Measurements from ENCODE around the gene UBE2N.

The UBE2N gene

DNA sequence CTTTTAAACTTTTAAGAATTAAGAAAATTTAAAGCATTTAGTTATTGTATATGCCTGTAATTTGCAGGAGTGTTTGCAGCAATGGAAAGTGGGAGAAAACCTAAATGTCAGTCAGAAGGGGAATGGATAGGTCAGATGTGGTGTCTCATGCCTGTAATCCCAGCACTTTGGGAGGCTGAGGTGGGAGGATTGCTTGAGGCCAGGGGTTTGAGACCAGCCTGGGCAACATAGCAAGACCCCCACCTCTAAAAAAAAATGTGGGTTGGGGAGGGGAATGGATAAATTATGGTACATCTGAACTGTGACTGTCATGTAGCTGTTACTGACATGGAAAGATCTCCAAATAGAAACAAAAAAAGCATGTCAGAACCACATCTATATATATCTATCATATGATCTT is 27.6 kb upstream of the UBE2N start:
- Mint-ChIP-seq H3K9me3 (no peaks in the 10 kb centered on the region), H3K27ac (no peak overlapping the region), H3K4me1 (peaks cover 31% of the 10 kb centered on the region), H3K36me3 (ENCODE audit: low read depth) (peaks cover 40% of the 10 kb centered on the region), H3K4me3 (peak overlapping the region; percentile 96), H3K27me3 (ENCODE audit: low read depth, poor library complexity) (no peaks in the 10 kb centered on the region)
- TF ChIP-seq, protein P1, sequence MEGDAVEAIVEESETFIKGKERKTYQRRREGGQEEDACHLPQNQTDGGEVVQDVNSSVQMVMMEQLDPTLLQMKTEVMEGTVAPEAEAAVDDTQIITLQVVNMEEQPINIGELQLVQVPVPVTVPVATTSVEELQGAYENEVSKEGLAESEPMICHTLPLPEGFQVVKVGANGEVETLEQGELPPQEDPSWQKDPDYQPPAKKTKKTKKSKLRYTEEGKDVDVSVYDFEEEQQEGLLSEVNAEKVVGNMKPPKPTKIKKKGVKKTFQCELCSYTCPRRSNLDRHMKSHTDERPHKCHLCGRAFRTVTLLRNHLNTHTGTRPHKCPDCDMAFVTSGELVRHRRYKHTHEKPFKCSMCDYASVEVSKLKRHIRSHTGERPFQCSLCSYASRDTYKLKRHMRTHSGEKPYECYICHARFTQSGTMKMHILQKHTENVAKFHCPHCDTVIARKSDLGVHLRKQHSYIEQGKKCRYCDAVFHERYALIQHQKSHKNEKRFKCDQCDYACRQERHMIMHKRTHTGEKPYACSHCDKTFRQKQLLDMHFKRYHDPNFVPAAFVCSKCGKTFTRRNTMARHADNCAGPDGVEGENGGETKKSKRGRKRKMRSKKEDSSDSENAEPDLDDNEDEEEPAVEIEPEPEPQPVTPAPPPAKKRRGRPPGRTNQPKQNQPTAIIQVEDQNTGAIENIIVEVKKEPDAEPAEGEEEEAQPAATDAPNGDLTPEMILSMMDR (IDR thresholded peaks at IDR 0.05): no peak
- no peak for DNase-seq

DNA sequence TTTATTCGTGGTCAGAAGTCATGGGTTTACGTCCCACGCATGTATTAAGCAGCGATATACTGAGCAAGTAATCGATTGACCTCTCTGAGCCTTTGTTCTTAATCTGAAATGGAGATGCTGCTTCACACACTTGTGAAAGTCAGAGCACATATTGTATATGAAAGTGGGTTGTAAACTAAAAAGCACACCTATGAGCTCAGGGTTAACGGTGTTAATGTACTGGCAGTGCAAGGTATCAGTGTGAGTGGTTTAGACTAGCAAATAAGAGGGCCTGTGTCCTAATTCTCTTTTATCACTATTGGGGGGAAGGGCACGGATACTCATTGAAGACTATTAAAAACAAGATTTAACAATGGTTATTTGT is 26.2 kb upstream of the UBE2N start:
- no peak for DNase-seq
- H3K36me3 Mint-ChIP-seq (ENCODE audit: low read depth): peaks cover 30% of the 10 kb centered on the region
- peaks cover 31% of the 10 kb centered on the region for H3K4me1 Mint-ChIP-seq
- TF ChIP-seq, protein P1 (IDR thresholded peaks at IDR 0.05): no peak
- peak overlapping the region; percentile 99 for H3K27ac Mint-ChIP-seq
- H3K9me3 Mint-ChIP-seq: no peaks in the 10 kb centered on the region
- H3K4me3 Mint-ChIP-seq: peak overlapping the region; percentile 96
- H3K27me3 Mint-ChIP-seq (ENCODE audit: low read depth, poor library complexity): no peaks in the 10 kb centered on the region

DNA sequence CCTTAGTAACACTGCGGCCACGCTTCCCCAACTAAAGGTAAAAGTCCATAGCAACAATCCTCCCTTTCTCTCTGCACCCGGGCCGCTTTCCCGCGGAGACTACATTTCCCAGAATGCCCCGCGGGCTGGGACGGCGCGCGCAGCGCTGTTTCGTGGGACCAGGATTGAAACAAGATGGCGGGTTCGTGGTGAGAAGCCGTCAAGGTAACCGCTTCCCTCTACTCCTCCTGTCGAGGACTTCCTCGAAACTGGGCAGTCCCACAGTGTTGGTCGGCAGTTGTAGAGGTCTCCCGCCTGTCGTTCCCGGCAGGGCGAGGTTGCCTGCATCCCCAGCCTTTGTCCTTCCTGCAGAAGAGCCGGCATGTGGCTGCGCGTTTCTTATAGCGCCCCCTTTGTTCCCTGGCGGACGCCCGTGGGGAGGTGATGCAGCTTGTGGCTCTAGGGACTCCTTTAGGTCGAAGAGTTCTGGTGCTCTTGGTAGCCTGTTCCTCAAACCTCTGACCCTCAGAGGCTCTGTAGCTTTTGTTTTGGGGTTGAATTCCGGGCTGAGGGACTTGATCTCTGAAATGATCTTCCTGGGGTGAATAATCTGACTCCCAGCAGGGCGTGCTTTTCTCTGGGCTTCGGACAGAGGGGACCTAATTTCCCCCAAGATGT is 25.7 kb upstream of the UBE2N start, which contains the start of gene MRPL42:
MRPL42 (plus strand) TSS at position 164 of the 657 bp plus-strand sequence. CDS start 1,772 bp downstream, outside the sequence.
- TF ChIP-seq, protein P1 (IDR thresholded peaks at IDR 0.05): peak; percentile 52
- Mint-ChIP-seq H3K27me3 (ENCODE audit: low read depth, poor library complexity) (peaks cover 2% of the 10 kb centered on the region), H3K4me1 (peaks cover 31% of the 10 kb centered on the region), H3K4me3 (peak within 1 kb of the TSS; percentile 96), H3K9me3 (no peaks in the 10 kb centered on the region), H3K27ac (peak within 1 kb of the TSS; percentile 99), H3K36me3 (ENCODE audit: low read depth) (peaks cover 28% of the 10 kb centered on the region)
- peak; percentile 91 for DNase-seq

- H3K4me3 Mint-ChIP-seq: peak overlapping the region; percentile 96
- peaks cover 31% of the 10 kb centered on the region for H3K4me1 Mint-ChIP-seq
- TF ChIP-seq, protein P1 (IDR thresholded peaks at IDR 0.05): no peak
- H3K27ac Mint-ChIP-seq: peak overlapping the region; percentile 99
- no peaks in the 10 kb centered on the region for H3K9me3 Mint-ChIP-seq
- peaks cover 22% of the 10 kb centered on the region for H3K36me3 Mint-ChIP-seq (ENCODE audit: low read depth)
- H3K27me3 Mint-ChIP-seq (ENCODE audit: low read depth, poor library complexity): peaks cover 3% of the 10 kb centered on the region
- no peak for DNase-seq
These were observed 25.0 kb upstream of the UBE2N start for GRCh38 chr12:93466625-93467350.

DNA sequence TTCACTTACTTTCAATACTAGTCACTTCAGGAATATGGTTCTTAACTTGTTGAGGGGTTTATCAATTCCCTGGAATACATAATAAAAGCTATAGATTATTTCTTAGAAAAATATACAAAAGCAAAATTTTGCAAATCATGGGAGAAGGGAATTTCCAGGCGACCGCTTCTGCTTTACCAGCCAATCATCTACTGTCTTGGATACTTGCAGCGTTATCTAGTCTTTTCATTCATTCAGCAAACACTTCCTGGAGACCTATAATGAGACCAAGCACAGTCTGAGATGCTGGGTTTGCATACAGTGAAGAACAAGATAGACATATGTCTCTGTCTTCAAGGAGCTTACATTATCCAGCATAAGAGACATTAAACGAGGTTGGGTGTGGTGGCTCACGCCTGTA is 24.1 kb upstream of the UBE2N start:
- no peak for DNase-seq
- peaks cover 31% of the 10 kb centered on the region for H3K4me1 Mint-ChIP-seq
- TF ChIP-seq, protein P1 (IDR thresholded peaks at IDR 0.05): no peak
- H3K27ac Mint-ChIP-seq: no peak overlapping the region
- peaks cover 3% of the 10 kb centered on the region for H3K27me3 Mint-ChIP-seq (ENCODE audit: low read depth, poor library complexity)
- H3K36me3 Mint-ChIP-seq (ENCODE audit: low read depth): peaks cover 18% of the 10 kb centered on the region
- H3K4me3 Mint-ChIP-seq: peak overlapping the region; percentile 53
- no peaks in the 10 kb centered on the region for H3K9me3 Mint-ChIP-seq
